Astrocyte (in vitro differentiated cells and primary cell): Measurements from ENCODE around the gene CSNK1A1. TPM values are rescaled to one million over a fixed set of nuclear protein-coding genes. Genes with fewer than 3 reads are reported as not detected.

Source experiments
- DNase-seq: peaks from one replicate; pipeline ENCODE4 v3.0.0-alpha.2; 2010; ENCODE audit warnings: low read depth
- FAIRE-seq: peaks from 2 replicates; lab custom pipeline; 2011; peaks lifted over from hg19 to GRCh38; lab: Jason Lieb, UNC
- H2AFZ ChIP-seq: 2 replicates; pipeline ENCODE4 v1.6.0; 2012; ENCODE audit warnings: low read depth, low read length, inconsistent platforms
- H3K27ac ChIP-seq: 2 replicates; pipeline ENCODE4 v1.5.1; 2011; ENCODE audit warnings: low read depth, low read length, inconsistent platforms
- H3K27me3 ChIP-seq: 2 replicates; pipeline ENCODE4 v1.6.0; 2011; ENCODE audit warnings: low read length, inconsistent platforms; ENCODE audit not compliant: insufficient read depth
- H3K36me3 ChIP-seq: 2 replicates; pipeline ENCODE4 v1.5.1; 2011; ENCODE audit warnings: low read length, inconsistent platforms; ENCODE audit not compliant: insufficient read depth
- H3K4me1 ChIP-seq: 2 replicates; pipeline ENCODE4 v1.5.1; 2011; ENCODE audit warnings: low read length, inconsistent platforms; ENCODE audit not compliant: insufficient read depth
- H3K4me2 ChIP-seq: 2 replicates; pipeline ENCODE4 v1.6.0; 2012; ENCODE audit warnings: low read length, inconsistent platforms
- H3K4me3 ChIP-seq: 2 replicates; pipeline ENCODE4 v1.5.1; 2011; ENCODE audit warnings: low read depth, mild to moderate bottlenecking, low read length, inconsistent platforms; ENCODE audit not compliant: insufficient read depth
- H3K79me2 ChIP-seq: 2 replicates; pipeline ENCODE4 v1.6.0; 2012; ENCODE audit warnings: mild to moderate bottlenecking, low read length, inconsistent platforms; ENCODE audit not compliant: insufficient read depth
- H3K9ac ChIP-seq: 2 replicates; pipeline ENCODE4 v1.6.0; 2012; ENCODE audit warnings: mild to moderate bottlenecking, low read length, inconsistent platforms
- H3K9me3 ChIP-seq: 2 replicates; pipeline ENCODE4 v1.5.1; 2012; ENCODE audit warnings: low read depth, mild to moderate bottlenecking, low read length, inconsistent platforms; ENCODE audit not compliant: insufficient read depth
- H4K20me1 ChIP-seq: 2 replicates; pipeline ENCODE4 v1.6.0; 2012; ENCODE audit warnings: low read length, inconsistent platforms; ENCODE audit not compliant: insufficient read depth
- H3K27ac Mint-ChIP-seq: one replicate; pipeline ENCODE4 v1.8.0; 2021; ENCODE audit warnings: mild to moderate bottlenecking, mixed read lengths; ENCODE audit not compliant: unreplicated experiment
- H3K27me3 Mint-ChIP-seq: one replicate; pipeline ENCODE4 v1.8.0; 2021; ENCODE audit warnings: low read depth, mixed read lengths; ENCODE audit not compliant: unreplicated experiment
- H3K36me3 Mint-ChIP-seq: one replicate; pipeline ENCODE4 v1.8.0; 2021; ENCODE audit warnings: low read depth, mixed read lengths; ENCODE audit not compliant: unreplicated experiment
- H3K4me1 Mint-ChIP-seq: one replicate; pipeline ENCODE4 v1.8.0; 2021; ENCODE audit warnings: low read depth, mixed read lengths; ENCODE audit not compliant: unreplicated experiment
- H3K4me3 Mint-ChIP-seq: one replicate; pipeline ENCODE4 v1.8.0; 2021; ENCODE audit warnings: mild to moderate bottlenecking, moderate library complexity, mixed read lengths; ENCODE audit not compliant: unreplicated experiment
- H3K9me3 Mint-ChIP-seq: one replicate; pipeline ENCODE4 v1.8.0; 2021; ENCODE audit warnings: mild to moderate bottlenecking, mixed read lengths; ENCODE audit not compliant: unreplicated experiment
- EZH2 ChIP-seq: IDR thresholded peaks from 2 replicates; pipeline ENCODE4 v1.6.1; 2012; ENCODE audit warnings: mild to moderate bottlenecking, low read length, inconsistent platforms; ENCODE audit not compliant: insufficient read depth
- total RNA-seq: library from RNA; stranded (reverse); gene quantifications from 2 replicates; pipeline ENCODE4 v1.2.1, GENCODE V29; 2021
- TF ChIP-seq, protein P1 (sequence below): IDR thresholded peaks from 2 replicates; pipeline ENCODE4 v1.5.1; 2011; ENCODE audit warnings: low read depth, mild to moderate bottlenecking, inconsistent platforms, low read length, moderate library complexity; ENCODE audit not compliant: insufficient read depth

The CSNK1A1 gene
- total RNA-seq, 1 donor from 2014 or later, result 384 TPM

DNA sequence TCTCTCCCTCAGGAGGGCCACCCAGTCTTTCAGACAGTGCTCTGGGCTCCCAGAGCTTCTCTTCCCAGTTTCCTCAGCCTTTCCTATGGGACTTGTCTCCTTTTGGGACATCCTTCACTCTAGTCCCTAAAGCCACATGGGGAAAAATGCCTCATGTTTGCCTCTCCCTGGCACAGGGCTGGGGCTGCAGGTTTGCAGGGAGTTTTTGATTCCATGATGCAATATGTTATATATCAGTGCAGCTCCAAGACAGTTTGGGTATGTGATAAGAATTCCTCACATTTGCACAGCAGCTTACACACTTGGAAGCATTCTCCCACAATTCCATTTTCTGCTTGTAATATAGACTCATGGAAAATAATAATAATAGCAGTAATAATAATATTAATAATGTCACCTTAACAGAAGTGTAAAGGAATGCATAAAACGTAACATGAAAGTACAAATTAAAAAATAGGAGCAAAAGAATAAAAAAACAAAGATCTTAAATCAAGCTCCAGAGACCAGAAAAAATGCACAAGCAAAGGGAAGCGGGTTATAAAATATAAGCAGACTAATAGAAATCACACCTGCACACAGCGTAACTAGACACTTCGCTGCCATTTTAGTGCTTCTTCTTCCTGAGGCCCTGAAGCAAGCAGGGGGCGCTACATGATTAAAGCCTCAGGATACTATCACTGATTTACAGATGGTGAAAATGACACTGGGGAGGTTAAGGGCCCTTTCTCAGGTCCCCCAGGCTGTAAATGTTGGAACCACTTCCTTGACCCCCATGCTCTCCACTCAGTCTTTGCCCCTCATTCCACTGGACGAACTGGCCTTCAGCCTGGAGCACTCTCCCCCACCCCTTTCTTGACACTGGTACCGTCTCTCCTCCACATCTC is 102.2 kb downstream of the CSNK1A1 start:
- H2AFZ ChIP-seq, result no peak overlapping the region
- no peak for FAIRE-seq

DNA sequence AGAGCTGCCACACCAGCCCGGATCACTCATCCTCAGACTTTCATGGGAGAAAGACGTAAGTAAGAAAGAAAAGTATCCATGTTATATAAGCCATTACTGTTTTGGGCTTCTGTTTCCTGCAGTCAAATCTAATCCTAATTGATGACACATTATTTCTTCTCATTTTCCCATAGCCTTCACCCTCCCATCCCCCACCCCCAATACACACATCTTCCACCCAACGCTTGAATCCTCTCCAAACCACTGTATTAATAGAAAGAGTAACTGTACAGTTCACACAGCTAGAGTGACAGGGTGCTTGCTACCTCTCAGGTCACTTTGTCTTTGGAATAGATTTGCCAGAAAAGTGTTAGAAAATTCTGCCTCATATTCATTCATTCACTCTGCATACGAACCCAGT is 102.8 kb downstream of the CSNK1A1 start:
- Mint-ChIP-seq H3K27me3 (no peaks in the 10 kb centered on the region), H3K9me3 (no peaks in the 10 kb centered on the region), H3K36me3 (no peaks in the 10 kb centered on the region), H3K4me1 (peaks cover 56% of the 10 kb centered on the region), H3K4me3 (no peak overlapping the region), H3K27ac (no peak overlapping the region)
- Histone ChIP-seq H3K27me3 (no peaks in the 10 kb centered on the region), H3K79me2 (no peaks in the 10 kb centered on the region), H3K9me3 (no peaks in the 10 kb centered on the region), H4K20me1 (no peaks in the 10 kb centered on the region), H2AFZ (no peak overlapping the region), H3K4me2 (no peak overlapping the region), H3K4me1 (peaks cover 52% of the 10 kb centered on the region), H3K9ac (no peak overlapping the region), H3K36me3 (no peaks in the 10 kb centered on the region), H3K27ac (no peak overlapping the region), H3K4me3 (no peak overlapping the region)
- DNase-seq (no peak), FAIRE-seq (no peak)
- no peak for TF ChIP-seq EZH2
- TF ChIP-seq, protein P1, sequence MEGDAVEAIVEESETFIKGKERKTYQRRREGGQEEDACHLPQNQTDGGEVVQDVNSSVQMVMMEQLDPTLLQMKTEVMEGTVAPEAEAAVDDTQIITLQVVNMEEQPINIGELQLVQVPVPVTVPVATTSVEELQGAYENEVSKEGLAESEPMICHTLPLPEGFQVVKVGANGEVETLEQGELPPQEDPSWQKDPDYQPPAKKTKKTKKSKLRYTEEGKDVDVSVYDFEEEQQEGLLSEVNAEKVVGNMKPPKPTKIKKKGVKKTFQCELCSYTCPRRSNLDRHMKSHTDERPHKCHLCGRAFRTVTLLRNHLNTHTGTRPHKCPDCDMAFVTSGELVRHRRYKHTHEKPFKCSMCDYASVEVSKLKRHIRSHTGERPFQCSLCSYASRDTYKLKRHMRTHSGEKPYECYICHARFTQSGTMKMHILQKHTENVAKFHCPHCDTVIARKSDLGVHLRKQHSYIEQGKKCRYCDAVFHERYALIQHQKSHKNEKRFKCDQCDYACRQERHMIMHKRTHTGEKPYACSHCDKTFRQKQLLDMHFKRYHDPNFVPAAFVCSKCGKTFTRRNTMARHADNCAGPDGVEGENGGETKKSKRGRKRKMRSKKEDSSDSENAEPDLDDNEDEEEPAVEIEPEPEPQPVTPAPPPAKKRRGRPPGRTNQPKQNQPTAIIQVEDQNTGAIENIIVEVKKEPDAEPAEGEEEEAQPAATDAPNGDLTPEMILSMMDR, result no peak

More for the DNA sequence above, 102.2 kb downstream of the CSNK1A1 start:
- Mint-ChIP-seq H3K9me3 (no peaks in the 10 kb centered on the region), H3K27me3 (no peaks in the 10 kb centered on the region), H3K27ac (peak overlapping the region; percentile 82), H3K36me3 (no peaks in the 10 kb centered on the region), H3K4me1 (peaks cover 62% of the 10 kb centered on the region), H3K4me3 (peak overlapping the region; percentile 18)
- peaks cover 58% of the 10 kb centered on the region for H3K4me1 ChIP-seq
- DNase-seq, result no peak
- H3K9me3 ChIP-seq, result no peaks in the 10 kb centered on the region
- no peak overlapping the region for H3K9ac ChIP-seq
- H4K20me1 ChIP-seq, result no peaks in the 10 kb centered on the region
- H3K4me2 ChIP-seq, result no peak overlapping the region
- no peaks in the 10 kb centered on the region for H3K27me3 ChIP-seq
- no peak for TF ChIP-seq EZH2
- TF ChIP-seq, protein P1, result peak; percentile 25
- H3K27ac ChIP-seq, result no peak overlapping the region
- no peak overlapping the region for H3K4me3 ChIP-seq
- H3K36me3 ChIP-seq, result no peaks in the 10 kb centered on the region
- H3K79me2 ChIP-seq, result no peaks in the 10 kb centered on the region
